Urothelium cell line (cell line): ENCODE measurements around the gene PDSS2.

ENCODE experiments used
- DNase-seq: peaks from one replicate; pipeline ENCODE4 v3.0.0; 2011; ENCODE audit warnings: low spot score, mixed read lengths
- FAIRE-seq: peaks from 2 replicates; lab custom pipeline; 2011; peaks lifted over from hg19 to GRCh38; lab: Jason Lieb, UNC

Gene PDSS2

GRCh38 chr6:107419733-107420132 is 39.6 kb downstream of the PDSS2 start:
- DNase-seq: no peak
- no peak for FAIRE-seq

DNA sequence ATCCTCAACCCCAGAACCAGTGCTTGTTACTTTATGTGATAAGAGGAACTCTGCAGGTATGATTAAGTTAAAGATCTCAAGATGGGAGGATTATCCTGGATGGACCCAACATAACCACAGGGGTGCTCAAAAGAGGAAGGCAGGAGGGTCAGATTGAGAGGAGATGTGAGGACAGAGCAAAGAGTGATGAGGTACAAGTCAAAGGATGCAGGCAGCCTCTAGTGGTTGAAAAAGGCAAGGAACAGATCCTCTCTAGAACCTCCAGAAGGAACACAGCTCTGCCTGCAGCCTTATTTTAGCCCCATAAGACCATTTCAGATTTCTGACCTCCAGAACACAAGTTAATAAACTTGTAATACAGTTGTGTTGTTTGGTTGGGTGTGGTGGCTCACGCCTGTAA is 41.2 kb downstream of the PDSS2 start:
- DNase-seq: peak; percentile 3
- no peak for FAIRE-seq

GRCh38 chr6:107416145-107416544 is 43.2 kb downstream of the PDSS2 start:
- no peak for DNase-seq
- FAIRE-seq: no peak

GRCh38 chr6:107413966-107414645 is 45.3 kb downstream of the PDSS2 start:
- no peak for DNase-seq

DNA sequence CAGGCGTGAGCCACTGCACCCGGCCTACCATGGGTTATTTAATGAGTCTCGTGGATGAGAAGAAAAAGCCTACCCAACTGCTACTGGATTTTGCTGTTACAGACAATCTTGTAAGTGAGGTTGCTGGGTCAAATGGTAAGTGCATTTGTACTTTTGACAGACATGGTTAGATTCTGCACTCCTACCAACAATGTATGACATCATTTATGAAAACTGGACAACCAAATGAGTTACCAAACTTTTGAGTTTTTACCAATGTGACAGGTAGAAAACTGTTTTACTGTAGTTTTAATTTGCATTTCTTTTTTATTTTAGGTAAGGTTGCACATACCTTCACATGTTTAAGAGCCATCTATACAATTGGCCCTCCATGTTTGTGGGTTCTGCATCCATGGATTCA is 48.2 kb downstream of the PDSS2 start:
- DNase-seq (no peak), FAIRE-seq (no peak)

More at GRCh38 chr6:107413966-107414645, 45.3 kb downstream of the PDSS2 start:
- FAIRE-seq: no peak

DNA sequence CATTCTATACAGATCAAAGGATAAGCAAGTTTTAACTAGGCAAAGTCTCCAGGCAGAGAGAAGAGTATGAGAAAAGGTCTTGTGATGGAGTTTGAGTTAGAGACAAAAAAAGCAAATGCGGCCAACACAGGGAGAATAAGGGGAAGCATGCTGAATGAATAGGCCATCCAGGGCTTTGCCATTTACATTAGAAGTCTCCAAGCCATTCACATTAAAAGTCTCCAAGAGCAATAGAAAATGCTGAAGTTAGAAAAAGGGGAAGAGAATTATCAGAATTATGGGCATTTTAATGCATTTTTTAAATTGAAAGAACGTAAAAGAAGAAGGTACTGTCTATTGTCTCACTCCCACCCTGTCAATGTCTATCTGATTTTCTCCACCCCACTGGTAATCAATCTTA is 49.4 kb downstream of the PDSS2 start:
- no peak for DNase-seq
- no peak for FAIRE-seq

GRCh38 chr6:107408714-107409113 is 50.6 kb downstream of the PDSS2 start:
- no peak for FAIRE-seq
- DNase-seq: no peak

DNA sequence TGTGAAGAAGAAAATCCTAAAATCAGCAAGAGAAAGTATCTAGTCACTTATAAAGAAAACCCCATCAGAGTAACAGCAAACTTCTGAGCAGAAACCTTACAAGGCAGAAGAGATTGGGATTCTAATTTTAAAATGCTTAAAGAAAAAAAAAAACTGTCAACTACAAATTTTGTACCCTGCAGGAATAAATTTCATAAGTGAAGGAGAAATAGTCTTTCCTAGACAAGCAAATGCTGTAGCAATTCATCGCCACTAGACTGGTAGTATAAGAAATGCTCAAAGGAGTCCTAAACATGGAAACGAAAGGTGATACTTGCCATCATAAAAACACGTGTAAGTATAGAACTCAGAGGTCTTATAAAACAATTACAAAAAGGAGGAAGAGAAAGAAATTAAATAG is 54.4 kb downstream of the PDSS2 start:
- FAIRE-seq (no peak), DNase-seq (no peak)

DNA sequence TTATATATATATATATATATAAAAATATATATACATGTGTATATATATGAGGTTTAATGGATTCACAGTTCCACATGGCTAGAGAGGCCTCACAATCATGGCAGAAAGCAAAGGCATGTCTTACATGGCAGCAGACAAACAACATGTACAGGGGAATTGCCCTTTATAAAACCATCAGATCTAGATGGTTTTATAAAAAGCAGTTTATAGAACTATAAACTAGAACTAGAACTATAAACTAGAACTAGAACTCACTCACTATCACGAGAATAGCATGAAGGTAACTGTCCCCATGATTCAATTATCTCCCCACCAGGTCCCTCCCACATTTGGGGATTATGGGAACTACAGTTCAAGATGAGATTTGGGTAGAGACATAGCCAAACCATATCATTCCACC is 56.8 kb downstream of the PDSS2 start:
- FAIRE-seq (no peak), DNase-seq (no peak)

DNA sequence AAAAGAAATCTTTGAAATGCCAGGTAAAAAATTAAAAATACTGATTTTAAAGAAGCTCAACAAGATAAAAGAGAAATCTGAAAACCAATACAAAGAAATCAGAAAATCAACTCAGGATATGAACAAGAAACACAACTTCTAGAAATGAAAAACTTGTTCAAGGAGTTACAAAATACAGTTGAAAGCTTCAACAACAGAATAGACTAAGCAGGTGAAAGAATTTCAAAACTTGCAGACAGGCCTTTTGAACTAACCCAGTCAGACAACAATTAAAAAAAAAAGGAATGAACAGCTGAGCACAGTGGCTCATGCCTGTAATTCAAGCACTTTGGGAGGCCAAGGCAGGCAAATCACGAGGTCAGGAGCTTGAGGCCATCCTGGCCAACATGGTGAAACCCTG is 57.8 kb downstream of the PDSS2 start:
- DNase-seq (no peak), FAIRE-seq (no peak)

DNA sequence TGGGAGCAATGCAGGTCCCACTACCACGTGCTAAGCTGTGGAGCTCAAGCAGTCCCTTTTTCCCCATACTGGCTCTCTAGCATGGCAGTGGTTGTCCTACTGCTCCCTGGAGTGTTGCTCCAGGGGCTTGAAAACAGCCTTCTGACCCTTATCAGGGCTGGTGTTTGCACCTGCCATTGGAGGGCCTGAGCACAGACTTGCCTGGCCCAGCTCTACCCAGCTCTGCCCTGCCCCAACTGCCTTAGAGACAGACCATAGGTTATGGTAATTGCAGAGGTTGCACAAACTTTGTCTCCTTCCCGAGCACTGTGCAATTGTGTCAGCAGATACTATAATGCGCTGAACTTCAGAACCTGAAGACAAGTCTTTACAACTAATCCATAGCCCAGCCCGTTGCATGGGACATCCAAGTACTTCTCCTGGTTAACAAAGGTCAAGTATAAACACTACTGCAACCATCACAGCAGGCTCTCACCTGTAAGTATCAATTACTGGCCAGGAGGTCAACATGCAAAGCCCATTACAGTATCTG is 58.7 kb downstream of the PDSS2 start:
- FAIRE-seq: no peak
- DNase-seq: no peak

DNA sequence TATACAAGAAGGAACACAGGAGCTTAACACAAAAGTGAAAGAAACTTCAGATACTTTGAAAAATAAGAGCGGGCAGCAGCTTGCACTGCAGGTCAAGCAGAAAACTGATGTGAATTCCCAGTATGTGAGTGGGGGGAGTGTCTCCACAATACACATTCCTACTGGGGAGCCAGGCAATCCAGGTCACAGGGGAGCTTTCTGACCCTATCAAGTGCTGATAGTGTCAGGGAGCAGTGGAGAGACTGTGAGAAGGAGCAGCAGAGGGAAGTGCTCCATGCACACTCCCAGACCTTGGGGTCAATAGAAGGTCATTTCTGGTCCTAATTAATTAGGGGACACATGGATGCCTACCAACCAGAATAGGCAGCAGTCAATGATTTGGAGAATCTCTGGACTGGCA is 59.4 kb downstream of the PDSS2 start:
- FAIRE-seq (no peak), DNase-seq (no peak)

DNA sequence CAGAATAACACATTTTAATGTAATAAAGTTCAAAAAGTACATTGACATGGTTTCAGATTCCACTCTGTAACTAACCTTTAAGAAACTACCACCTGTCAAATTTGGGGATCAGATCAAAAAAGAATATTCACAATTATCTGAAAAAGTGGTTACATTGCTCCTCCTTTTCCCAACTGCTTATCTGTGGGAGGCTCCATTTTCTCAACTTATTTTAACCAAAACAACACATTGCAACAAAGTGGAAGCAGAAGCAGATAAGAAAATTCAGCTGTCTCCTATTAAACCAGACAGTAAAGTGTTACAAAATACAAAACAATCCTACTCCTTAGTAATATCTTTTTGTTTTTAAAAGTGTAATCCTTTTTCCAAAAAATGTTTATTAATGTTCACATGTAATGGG is 61.4 kb downstream of the PDSS2 start:
- no peak for FAIRE-seq

GRCh38 chr6:107396211-107396610 is 63.2 kb downstream of the PDSS2 start:
- no peak for FAIRE-seq
- no peak for DNase-seq

More for the DNA sequence above, 61.4 kb downstream of the PDSS2 start:
- DNase-seq: no peak

GRCh38 chr6:107392069-107392468 is 67.3 kb downstream of the PDSS2 start:
- DNase-seq (no peak), FAIRE-seq (no peak)

- DNase-seq (no peak), FAIRE-seq (no peak)
Measured at GRCh38 chr6:107390685-107391435, 68.5 kb downstream of the PDSS2 start.

DNA sequence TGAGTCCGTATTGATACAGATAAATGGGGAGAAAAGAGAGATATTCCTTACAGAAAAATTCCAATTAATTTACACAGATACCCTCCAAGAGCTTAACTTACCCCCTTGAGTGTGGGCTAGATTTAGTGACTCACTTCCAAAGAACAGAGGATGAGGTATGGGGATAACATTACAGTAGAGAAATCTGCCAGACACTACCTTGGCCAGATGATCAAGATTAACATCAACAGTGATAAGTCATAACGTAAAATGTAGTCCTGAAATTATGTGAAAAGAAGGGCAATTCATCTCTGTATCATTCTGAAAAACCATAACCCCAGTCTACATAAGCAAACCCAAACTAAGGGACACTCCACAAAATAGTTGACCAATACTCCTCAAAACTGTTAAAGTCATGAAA is 69.3 kb downstream of the PDSS2 start:
- DNase-seq (no peak), FAIRE-seq (no peak)

DNA sequence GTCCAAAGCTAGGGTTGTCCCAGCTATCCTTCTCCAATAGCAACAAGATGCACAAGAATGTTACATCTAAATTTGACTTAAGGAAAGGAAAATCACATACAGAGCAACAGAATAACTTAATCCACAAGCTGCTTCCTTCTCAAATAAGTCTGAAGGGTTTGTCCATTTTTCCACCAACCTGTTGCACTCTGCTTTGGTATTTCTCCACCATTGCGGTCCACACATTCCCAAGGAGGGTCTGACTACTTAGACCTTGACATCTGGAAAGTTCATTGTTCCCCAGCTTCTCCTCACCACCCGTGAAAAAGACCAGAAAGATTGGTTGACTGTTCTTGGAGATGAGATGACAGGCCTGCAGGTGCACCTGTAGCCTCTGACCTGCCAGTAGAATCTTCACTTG is 72.5 kb downstream of the PDSS2 start:
- FAIRE-seq (no peak), DNase-seq (no peak)

DNA sequence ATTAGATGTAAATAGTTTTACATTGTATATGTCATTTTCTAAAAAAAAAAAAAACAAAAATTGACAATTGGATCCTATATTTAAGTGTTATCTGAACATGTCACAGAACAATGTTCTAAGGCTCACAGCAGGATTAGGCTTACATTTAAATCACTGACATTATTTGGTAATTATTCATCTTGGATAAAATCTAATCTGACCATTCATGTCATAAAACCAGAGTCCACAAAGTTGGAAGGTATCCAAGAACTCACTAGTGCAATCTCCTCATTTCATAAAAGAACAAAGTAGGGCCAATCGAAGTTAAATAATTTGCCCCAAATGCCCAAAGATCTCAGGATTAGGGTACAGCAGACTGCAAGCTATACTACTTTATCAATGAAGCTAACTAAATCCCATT is 73.0 kb downstream of the PDSS2 start:
- no peak for FAIRE-seq
- no peak for DNase-seq

- DNase-seq (no peak), FAIRE-seq (no peak)
Measured at GRCh38 chr6:107383705-107384104, 75.7 kb downstream of the PDSS2 start.

DNA sequence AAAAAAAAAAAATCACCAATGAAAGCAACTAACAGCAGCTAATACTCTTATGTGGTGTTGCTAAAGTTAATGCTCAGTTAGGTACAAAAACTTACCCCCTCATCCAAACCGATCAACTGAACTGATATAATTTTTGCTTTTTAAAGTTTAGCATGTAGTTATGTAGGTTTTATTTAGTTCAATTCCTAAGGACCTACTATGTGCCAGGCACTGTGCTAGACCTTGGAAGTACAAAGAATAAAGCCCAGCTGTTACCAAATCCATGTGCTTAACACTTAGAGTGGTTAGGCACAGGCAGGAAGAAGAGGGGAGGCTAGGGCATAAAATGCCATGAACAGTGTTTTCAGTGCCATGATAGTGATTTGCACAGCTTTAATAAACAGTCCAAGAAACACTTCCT is 85.1 kb downstream of the PDSS2 start:
- no peak for DNase-seq
- FAIRE-seq: no peak

DNA sequence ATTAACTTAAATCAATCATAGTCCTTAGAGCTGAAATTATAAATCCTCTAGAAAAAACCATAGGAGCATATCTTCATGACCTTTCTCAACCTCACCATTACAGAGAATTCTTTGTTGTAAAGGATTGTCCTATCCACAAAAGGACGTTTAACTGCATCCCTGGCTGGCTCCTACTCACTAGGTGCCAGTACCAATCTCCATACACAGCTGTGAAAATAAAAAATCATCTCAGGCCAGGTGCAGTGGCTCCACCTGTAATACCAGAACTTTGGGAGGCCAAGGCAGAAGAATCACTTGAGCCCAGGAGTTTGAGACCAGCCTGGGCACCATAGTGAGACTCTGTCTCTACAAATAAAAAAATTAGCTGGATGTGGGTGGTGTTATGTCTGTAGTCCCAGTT is 89.9 kb downstream of the PDSS2 start:
- DNase-seq (no peak), FAIRE-seq (no peak)
